Measurements from ENCODE around the gene KRT16. TPM values are rescaled to one million over a fixed set of nuclear protein-coding genes. Genes with fewer than 3 reads are reported as not detected.
"Not testable (repeated sequence)": the region's sequence is repeated elsewhere in the genome, so short reads cannot be mapped to it uniquely, and the experiment has no call there.

Gene KRT16
- total RNA-seq, 1 donor from 2014 or later = not detected

DNA sequence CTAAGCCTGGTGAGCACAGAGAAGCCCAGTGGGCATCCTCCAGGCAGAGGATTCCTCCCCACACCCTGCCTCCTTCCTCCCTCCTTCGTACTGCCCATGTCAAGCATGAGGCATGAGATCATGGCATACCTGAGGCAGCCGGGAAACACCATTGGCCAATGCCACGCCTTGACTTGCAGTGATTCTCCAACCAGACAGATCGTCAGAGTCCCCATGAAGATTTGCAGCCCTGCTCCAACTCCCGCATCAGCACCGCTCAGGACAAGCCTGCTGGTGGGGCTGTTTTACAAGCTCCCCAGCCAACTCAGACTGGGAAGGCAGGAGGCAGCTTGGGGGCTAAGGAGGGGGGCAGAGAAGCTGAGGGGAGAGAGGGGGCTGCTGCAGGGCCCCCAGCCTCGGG is 2.9 kb upstream of the KRT16 start:
- DNase-seq (ENCODE audit: low read depth in 2 of 2) = no peak

DNA sequence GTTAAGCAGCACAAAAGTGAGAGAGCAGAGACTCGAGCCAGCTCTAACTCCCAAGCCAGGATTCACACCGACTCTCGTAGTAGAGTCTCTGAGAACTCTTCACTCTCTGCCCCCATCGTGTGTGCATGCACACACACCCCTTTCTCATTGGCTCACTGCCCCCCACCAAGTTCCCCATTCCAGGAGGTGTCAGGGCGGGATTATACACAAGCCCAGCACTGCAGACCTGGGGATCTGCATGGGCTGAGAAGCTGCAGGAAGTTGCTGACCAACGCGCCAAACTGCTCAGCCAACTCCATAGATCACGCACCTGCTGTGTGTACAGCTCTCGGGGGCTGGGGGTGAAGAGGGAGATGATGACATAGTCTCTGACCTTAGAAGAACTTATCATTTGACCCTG is 2.2 kb upstream of the KRT16 start:
- not testable (repeated sequence) for DNase-seq (ENCODE audit: low read depth in 2 of 2)

DNA sequence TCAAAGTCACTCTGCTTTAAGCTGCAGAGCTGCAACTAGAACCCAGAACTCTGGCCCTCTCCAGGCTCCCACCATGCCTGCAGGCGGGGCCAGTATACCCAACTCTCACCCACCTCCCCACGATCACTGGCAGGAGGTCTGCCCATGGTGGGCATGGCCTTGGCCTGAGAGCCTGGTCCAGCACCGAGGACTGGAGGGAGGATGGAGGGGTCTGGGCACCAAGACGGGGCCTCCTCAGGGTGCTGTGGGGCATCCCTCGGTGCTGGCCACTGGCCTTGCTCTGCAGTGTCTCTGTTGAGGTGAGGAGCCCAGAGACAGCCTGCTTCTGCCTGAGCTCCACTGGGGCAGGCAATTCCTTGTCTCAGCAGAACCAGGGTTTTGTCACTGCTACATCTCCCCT is 1.5 kb upstream of the KRT16 start:
- no peak for DNase-seq (ENCODE audit: low read depth in 2 of 2)

DNA sequence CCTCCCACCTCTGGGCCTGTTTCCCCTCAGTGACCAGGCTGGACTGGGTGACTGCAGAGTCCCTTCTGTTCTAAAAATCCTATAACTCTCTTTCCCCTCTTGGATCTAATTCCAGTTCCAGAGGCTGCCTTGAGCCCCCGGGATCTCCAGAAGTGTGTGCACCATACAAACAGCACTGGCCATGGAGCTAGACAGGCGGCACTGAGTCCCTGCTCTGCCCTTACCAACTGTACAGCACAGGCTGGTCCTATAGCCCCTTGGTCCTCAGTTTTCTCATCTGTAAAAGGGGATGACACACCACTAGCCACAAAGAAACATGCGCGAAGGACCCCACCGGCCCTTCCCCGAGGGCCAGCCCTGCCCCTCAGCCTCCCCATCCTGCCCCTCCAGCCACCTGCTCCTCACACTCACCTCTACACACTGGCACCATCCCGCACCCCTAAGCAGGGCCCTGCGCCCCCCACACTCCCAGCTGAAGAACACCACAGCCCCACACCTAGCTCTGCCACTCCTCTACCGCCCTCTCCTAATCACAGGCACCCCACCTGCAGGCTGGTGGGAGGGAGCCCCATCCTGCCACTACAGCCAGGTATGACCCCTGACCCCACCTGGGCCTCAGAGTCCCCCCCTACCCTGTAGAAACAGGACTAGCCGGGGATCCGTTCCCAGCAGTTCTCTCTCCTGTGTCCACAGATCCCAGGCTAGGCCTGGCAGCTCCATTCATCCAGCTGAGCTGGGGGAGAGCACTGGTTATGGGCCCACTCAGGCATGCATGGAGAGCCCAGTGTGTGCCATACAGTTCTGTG is 913 bp upstream of the KRT16 start:
- no peak for DNase-seq (ENCODE audit: low read depth in 2 of 2)

DNA sequence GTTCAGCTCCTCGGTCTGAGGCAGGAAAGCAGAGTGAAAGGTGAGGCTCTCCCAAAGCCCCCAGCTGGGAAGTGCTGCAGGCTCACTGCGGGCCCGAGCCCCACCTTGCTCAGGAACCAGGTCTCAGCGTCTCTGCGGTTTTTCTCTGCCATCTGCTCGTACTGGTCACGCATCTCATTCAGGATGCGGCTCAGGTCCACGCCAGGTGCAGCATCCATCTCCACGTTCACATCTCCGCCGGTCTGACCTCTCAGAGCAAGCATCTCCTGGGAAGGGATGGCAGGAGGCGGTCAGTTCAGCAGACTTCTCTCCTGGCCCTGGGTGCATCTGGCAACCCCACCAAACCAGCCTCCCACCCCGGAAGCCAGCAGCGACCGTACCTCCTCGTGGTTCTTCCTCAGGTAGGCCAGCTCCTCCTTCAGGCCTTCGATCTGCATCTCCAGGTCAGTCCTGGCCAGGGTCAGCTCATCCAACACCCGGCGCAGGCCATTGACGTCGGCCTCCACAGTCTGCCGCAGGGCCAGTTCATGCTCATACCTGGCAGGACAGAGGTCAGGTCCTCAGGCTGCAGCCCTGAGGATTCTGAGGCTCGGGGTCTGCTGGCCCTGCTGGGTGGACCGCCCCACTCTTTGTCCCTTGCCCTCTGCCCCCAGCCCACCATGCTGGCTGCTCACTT is 1.5 kb downstream of the KRT16 start:
- DNase-seq (ENCODE audit: low read depth in 2 of 2) = no peak

DNA sequence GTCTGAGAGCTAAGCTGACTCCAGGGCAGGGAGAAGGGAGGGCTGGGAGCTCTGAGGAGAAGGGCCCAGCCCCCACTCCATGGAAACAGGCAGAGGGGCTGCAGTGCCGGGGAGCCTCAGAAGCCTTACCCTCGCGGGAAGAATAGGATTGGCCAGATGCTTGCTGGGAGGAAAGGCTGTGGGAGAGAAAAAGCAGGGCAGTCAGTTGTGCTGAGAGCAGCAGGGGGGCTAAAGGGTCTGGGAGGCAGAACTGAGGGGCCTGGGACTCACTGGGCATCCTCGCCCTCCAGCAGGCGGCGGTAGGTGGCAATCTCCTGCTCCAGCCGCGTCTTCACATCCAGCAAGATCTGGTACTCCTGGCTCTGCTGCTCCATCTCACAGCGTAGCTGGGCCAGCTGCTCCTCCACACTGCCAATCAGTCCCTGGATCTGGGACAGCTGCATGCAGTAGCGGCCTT is 2.5 kb downstream of the KRT16 start:
- not testable (repeated sequence) for DNase-seq (ENCODE audit: low read depth in 2 of 2)

DNA sequence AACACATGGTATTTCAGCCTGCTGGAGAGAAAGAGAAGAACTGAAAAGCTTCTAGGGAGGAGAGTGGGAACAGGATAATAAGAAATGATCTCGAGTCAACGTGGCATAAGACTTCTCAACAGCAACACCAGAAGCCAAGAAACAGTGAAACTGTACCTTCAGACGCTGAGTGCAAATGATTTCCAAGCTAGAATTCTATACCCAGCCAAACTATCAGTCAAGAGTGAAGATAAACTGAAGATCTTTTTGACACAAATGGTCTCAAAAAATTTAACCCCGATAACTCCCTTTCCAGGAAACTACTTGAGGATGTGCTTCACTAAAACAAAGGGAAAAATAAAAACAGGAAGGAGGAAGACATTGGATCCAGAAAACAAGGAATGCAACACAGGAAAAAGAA is 5.6 kb downstream of the KRT16 start:
- not testable (repeated sequence) for DNase-seq (ENCODE audit: low read depth in 2 of 2)

DNA sequence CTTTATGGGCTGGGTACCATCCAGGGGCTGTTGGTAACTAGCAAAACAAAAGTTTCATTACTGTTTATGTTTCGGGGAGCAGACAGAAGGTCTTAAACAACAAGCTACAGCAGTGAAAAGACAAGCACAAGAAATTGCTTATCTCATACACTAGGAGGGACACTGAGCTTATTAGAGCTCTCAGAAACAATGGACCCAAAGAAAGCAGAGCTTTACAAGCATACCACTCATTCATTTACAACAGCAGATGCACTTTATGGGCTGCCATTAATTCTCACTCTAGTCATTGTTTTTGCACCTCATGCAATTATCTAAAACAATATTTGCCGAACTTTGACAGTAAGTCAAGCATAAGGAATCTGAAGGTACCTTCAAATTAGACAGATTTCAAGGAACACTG is 10.0 kb downstream of the KRT16 start:
- DNase-seq (ENCODE audit: low read depth in 2 of 2) = no peak

DNA sequence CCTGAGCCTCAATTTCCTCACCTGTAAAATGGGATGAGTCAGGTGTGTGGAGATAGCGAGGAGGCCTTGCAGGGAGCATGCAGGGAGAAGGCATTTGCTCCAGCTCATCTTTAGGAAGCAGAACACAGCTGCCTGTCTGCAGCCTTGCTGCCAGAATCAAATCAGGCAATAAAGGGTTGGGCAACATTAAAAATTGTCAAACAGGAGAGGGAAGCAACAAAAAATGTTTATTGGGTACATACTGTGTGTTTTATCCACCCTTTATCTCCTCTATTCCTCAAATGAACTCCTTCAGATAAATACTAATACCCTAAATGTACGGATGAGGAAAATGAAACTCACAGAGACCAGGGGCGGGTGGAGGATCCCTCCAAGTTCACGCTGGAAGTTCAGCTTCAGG is 12.2 kb downstream of the KRT16 start:
- DNase-seq (ENCODE audit: low read depth in 2 of 2) = no peak

DNA sequence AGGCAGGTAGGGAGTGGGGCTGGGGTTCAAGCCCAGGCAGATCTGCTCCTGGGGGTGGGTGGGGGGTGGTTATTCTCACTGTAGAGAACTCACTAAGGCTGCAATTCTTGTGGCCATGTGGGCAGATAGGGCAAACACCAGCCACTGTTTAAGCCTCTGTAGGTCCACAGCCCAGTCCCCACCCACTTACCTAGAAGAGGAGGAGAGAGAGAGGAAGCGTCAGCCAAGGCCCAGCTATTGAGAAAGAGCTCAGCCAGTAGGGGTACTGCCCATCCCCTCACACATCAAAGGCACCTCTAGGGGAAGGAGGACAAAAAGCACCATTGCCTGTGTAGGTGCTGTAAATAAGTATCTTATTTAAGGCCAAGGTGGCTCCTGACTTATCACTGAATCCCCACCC is 12.9 kb downstream of the KRT16 start:
- DNase-seq (ENCODE audit: low read depth in 2 of 2) = no peak

DNA sequence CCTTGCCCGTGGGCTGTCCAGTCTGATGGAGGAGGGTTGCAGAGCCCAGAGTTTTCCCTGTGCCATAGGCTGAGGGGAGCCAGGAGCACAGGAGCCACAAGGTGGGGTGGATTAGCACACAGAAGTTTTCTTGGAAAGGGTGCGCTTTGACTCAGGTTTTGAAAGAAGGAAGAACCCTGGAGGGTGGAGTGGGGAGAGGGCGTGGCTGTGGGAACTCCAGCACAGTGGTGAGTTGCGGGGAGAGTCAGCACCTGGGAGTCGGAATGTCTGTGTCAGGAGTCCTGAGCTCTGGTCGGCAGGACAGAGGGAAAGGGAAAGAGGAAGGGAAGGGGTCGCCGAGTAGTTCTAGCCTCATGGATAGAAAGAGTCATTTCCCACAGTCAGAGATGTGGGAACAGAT is 17.0 kb downstream of the KRT16 start:
- DNase-seq (ENCODE audit: low read depth in 2 of 2) = no peak

DNA sequence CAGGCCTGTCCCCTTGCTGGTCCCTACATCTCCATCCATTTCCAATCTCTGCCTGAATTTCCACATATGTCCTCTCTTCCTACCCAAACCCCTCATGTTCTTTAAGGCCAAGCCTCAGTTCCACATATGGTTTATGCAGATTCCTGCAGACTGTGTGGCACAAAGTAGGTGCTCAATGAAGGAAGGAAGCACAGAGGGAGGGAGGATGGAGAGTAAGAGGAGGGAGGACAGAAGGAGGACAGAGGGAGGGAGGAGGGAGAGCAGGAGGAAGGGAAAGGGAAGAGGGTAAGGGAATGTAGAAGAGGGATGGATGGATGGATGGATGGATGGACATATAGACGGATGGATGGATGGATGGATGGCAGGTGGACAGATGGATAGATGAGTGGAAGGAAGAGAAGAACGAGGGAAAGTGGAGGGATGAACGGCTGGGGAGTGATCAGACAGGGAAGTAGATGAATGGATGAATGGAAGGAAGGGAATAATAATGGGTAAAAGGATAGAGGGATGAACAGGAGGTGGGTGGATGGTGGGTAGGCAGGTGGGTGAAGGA is 18.1 kb downstream of the KRT16 start:
- no peak for DNase-seq (ENCODE audit: low read depth in 2 of 2)

DNA sequence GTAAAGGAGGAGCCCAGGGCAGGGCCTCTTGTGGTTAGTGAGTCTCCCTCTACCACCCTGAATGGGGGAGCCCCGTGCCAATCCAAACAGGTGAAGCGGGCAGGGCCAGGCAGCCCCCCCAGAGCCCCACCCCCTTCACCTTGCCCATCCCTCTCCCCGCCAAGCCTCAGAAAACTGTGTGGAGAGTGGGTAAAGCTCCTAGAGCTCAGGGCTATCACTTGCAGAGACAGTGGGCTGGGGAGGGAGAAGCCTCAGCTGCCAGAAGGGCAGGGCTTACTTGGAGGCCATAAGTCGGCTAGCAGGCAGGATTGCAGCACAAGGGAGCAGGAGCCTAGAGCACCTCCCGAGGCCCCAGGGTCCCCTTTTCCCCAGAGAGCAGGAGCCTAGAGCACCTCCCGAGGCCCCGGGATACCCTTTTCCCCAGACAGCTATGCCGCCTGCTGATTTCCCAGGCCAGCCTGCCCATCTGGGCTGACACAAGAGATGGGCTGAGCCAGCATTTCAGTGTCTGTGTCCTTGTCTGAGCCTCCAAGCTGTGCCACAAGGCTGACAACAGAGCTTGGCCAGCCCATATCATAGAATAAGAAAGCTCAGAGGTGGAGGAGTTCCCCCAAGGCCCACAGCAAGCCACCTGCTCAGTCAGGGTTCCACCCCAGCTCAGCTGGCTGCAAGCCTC is 19.1 kb downstream of the KRT16 start:
- DNase-seq (ENCODE audit: low read depth in 2 of 2) = no peak

DNA sequence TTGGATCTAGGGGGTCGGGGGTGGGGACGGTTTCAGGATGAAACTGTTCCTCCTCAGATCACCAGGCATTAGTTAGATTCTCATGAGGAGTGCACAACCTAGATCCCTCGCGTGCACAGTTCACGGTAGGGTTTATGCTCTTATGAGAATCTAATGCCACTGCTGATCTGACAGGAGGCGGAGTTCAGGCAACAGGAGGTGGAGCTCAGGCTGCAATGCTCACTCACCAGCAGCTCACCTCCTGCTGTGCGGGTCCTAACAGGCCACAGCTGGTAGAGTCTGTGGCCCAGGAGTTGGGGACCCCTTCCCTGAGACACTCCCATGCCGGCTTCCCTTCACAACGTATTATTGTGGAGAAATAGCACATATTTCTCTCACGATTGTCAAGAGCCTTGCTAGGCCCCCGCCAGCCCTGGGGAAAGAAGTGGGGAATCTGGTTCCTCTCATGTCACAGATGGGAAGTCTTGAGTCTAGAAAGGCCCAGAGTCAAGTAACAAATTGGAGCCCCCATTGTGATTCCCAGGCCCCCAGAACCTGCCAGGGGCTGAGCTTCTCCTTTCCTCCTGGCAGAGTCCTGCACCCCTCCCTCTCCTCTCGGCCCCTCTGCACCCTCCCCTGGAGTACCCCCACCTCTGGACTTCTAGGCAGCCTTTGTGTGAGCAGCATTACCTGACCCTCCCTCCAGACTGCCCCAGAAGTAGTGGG is 19.8 kb downstream of the KRT16 start:
- no peak for DNase-seq (ENCODE audit: low read depth in 2 of 2)

DNA sequence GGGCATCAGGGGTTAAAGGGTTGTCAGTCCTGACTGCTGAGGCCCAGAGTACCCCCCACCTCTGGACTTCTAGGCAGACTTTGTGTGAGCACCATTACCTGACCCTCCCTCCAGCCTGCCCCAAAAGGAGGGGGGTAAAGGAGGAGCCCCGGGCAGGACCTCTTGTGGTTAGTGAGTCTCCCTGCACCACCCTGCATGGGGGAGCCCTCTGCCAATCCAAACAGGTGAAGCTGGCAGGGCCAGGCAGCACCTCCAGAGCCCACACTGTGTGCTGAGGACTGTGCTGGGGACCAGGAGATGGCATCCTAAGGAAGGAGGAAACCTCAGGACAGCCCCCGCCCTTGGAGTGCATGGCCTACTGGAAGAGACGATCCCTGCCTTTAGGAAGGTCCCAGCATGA is 23.3 kb downstream of the KRT16 start:
- no peak for DNase-seq (ENCODE audit: low read depth in 2 of 2)

DNA sequence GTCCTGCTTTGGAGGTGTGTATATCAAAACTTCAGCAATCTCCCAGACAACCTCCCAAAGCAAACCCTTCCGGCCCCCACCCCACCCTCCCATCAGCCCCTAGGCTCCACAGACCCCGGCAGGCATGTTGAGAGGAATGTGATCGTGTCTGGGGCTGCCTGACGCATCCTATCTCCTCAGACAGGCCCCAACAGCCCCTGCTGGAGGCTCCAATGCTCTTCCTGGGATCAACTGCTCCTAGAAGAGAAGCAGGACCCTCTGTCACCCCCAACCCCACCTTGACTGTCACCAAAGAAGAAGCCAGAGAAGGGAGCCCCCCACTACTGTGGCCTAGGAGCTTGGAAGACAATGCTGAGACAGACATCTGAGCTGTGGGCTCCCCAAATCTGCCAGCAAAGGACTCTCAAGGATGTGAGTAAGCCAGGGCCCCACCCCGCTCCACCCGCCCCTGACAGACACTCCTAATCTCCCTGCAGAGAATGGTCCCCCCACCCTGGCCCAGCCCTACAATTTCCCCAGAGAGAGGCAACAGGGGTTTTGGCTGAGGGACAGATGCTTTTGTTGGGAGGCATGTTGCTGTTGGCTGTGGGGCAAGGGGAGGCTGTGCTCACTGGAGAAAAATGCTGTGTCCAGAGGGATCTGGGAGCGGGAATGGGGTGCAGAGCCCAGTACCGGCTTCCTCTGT is 24.3 kb downstream of the KRT16 start:
- no peak for DNase-seq (ENCODE audit: low read depth in 2 of 2)

DNA sequence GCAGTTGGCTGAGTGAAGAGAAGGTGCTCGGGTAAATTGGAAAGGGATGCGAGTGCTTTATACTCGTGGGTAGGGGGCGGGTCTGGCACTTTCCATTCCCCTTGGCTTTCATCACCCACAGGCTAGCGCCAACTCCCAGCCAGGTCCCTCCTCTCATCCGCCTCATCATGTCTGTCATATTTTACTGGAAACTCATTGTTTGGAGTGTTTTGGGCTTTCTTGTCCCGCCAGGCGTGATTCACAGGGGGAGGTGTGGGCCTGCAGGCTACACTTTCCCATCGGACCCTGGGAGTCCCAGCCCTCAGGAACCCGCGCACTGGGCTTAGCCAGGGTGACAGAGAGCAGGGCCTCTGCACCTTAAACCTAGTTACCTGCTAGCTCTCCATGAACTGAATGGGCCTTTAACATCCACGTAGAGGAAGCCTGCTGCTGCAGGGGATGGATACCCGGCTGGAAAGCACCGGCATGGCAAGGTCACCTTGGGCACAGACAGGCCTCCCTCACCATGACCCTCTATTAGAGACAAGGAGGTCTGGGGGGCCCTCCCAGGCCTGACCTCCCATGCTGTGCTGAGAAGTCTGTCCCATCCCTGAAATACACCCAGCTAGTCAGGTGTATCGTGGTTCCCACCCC is 25.6 kb downstream of the KRT16 start, which contains the start of gene KRT14:
KRT14 (minus strand) TSS at position 33 of the 633 bp plus-strand sequence. CDS start 61 bp downstream, outside the sequence.
- DNase-seq (ENCODE audit: low read depth in 2 of 2) = no peak

DNA sequence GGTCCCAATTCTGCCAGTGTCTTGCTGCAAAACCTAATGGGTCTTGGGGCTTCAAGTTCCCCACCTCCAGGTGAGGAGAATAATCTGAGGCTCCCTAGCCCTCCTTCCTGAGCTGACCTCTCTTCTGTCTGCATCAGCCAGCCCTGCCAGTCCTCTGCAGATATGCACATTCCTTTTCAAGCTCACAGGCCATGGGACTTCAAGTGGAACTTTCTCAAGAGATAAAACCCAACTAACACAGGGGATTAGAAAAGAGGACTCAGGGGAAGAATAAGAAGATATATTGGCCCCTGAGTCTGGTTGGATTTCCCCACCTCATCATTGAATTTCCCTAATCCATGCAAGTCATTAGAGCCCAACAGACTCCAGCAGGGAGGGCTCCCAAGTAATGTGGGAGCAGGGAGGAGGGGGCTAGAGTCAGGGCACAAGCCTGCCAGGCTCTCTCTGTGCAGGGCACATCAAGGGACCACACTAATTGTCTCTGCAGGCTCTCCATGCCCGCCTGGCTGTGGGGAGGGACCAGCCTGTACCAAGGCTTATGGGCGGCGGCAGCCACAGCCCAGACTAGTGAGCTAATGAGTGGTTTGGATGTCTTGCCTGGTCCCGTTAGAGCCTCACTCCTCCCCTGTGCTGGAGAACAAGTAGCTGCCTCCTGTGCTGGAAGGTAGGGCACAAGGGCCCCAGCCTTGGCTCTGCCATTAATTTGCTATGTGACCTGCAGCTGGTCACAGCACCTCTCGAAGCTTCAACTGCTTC is 27.1 kb downstream of the KRT16 start:
- no peak for DNase-seq (ENCODE audit: low read depth in 2 of 2)

DNA sequence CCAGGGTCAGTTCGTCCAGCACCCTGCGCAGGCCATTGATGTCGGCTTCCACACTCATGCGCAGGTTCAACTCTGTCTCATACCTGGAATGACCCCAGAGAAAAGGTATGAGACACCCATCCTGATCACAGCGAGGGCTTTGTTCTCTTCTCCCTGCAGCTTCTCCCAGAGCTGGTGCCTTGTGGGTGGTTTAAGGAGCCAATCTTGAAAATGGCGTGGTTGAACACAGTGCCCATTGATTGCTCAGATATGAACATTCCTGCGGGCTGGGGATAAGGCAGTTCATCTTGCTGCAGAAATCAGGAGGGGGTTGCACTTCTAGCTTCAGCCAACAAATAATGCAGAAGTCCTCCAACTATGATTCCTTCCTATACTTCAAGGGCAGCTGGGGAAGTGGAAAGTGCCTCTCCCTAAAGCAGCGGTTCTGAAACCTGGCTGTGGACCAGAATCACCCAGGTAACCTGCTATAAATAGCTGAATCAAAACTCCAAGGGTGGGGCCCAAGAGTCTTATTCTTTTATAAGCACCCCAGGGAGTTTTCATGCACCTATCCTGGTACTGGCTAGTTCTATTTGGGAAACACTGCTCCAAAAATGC is 28.1 kb downstream of the KRT16 start:
- DNase-seq (ENCODE audit: low read depth in 2 of 2) = not testable (repeated sequence)
